NOMO-1 treated with DMSO at 0.1 percent for 48 hours (cell line): ENCODE results near the gene SPSB2.
A peak's percentile ranks its signal among the peaks of the same experiment; 100 is the strongest.
"Not testable (repeated sequence)": the region's sequence is repeated elsewhere in the genome, so short reads cannot be mapped to it uniquely, and the experiment has no call there.

Source experiments
- DNase-seq: peaks from one replicate; lab custom pipeline; 2025; ENCODE audit not compliant: unreplicated experiment; lab: John Stamatoyannopoulos, UW

The SPSB2 gene

DNA sequence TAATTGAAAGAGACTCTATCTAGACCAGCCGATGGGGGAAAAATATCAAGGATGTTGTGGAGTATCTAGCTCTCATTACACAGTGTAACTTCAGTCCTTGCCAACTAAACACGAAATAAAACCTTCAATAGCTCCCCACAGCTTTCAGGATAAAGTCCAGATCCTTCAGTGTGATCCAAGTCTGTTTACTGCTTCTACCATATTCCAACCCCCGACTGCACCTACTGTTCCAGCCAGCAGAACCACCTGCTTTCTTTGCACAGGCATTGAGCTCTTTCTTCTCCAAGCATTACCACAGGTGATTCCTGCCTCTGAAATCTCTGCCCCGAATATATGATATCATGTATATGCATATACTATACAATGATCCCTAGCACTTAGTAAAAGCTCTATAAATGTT, 29.3 kb upstream of the SPSB2 start:
- no peak for DNase-seq

DNA sequence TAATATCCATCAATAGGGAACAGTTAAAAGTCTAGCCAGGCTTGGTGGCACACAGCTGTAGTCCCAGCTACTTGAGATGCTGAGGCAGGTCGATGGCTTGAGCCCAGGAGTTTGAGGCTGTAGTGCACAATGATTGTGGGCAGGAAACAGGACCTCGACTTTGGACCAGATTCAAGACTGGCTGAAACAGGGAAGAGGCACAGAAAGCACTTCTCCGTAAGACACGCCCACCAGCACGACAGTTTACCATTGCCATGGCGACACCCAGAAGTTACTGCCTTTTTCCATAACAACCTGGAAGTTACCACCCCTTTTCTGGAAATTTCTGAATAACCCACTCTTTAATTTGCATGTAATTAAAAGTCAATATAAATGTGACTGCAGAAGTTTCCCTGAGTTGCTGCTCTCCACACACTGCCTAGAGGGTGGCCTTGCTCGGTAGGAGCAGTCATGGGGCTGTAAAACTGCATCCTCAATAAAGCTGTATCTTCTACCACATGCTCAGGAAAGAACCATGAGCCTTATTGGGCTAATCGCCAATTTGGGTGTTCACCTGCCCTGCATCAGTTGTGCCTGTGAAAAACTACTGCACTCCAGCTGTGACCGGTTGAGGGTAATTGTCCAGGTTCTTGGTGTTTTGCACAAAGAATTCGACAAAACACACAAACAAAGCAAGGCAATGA, 26.9 kb upstream of the SPSB2 start:
- DNase-seq: peak; percentile 59

DNA sequence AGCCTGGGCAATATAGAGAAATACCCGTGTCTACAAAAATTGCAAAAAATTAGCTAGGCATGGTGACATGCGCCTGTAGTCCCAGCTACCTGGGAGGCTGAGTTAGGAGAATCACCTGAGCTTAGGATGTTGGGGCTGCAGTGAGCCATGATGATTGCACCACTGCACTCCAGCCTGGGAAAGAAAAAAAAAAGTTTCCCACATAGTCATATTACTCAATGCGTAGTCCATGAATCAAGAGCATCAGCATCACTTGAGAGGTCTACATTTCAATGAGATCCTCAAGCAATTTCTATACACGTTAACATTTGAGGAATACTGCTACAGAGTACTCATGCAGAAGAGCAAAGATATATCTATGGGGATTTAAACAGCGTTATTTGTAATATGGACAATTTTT, 26.3 kb upstream of the SPSB2 start:
- DNase-seq: no peak

DNA sequence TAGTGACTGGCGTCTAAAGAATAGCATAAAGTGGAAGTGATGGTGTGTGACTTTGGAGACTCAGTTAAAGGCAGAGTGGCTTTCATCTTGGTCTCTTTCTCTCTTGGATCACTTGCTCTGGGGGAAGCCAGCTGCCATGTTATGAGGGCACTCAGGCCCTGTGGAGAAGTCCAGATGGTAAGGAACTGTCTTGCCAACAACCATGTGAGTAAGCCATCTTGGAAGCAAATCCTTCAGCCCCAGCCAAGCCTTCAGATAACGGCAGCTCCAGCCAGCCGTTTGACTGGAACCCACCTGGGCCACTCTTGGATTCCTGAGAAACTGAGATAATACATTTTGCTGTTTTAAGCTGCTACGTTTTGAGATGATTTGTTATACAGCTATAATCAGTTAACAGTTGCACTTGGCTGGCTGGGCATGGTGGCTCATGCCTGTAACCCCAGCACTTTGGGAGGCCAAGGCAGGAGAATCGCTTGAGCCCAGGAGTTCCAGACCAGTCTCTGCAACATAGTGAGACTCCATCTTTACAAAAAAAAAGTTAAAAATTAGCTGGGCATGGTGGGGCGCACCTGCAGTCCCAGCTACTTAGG, 23.8 kb upstream of the SPSB2 start:
- no peak for DNase-seq

DNA sequence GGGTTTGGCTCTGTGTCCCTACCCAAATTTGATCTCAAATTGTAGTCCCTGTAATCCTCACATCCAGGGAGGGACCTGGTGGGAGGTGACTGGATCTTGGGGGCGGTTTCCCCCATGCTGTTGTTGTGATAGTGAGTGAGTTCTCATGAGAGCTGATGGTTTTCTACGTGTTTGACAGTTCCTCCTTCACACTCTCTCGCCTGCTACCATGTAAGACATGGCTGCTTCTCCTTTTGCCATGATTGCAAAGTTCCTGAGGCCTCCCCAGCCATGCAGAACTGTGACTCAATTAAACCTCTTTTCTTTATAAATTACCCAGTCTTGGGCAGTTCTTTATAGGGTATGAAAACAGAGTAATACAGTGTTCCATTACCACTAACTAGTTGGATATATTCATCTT, 21.2 kb upstream of the SPSB2 start:
- no peak for DNase-seq

DNA sequence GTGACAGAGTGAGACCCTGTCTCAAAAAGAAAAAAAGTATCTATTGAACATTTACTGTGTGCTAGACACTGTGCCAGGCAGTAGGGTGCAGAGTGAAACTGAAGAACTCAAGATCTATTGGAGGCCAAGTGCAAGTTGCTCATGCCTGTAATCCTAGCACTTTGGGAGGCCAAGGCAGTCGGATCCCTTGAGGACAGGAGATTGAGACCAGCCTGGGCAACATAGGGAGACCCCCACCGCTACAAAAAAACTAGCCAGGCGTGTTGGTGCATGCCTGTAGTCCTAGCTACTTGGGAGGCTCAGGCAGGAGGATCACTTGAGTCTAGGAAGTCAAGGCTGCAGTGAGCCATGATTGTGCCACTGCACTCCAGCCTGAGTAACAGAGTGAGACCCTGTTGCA, 19.6 kb upstream of the SPSB2 start:
- not testable (repeated sequence) for DNase-seq

DNA sequence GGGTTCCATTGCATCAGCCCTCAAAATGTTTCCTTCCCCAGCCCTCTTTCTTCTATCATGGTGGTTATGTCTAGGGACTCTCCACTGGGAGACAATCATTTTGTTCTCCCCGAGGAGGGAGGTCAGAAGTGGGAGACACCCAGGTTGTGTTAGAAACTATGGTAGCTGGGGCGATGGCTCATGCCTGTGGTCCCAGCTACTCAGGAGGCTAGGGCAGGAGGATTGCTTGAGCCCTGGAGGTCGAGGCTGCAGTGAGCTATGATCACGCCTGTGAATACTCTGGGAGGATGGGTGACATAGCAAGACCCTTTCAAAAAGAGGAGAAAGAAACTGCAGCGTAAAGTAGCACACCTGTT, 18.5 kb upstream of the SPSB2 start:
- no peak for DNase-seq

DNA sequence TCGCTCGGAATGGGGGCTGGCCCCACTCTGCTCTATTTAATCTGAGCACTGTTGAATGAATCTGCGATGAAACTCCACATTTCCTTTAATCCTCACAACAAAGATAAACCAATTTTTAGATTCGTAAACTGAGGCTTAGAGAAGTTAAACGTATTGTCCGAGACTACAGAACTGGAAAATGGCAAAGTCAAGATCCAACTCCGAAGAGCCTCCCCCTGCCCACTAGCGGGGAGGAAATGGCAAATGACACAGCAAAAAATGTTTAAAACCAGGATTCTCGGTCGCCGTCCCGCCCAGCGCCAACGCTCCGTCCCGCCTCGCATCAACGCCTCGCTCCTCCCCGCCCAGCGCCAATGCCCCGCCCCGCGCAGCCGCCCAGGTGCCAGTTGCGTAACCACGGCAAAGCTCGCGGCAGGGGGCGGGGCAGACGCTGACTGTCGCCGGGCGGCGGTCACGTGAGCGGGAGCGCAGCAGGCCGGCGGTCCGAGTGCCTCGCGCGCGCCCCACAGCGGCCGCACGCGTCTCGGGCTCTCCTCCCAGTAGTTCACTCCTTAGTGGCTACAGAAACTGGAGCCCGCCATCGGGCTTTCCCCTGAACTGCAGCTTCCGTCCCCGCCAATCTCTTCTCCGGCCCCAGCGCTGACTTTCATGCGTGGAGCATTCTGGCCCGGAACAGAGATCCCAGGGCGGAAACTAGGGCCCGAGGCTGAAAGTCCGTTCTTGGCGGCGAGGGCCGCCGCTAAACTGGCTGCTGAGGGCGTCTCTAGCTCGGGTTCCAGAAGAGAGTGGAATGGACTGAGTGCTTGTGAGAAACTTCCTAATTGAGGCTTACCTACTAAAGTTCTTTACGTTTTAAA, 17.9 kb upstream of the SPSB2 start:
- peak; percentile 98 for DNase-seq

DNA sequence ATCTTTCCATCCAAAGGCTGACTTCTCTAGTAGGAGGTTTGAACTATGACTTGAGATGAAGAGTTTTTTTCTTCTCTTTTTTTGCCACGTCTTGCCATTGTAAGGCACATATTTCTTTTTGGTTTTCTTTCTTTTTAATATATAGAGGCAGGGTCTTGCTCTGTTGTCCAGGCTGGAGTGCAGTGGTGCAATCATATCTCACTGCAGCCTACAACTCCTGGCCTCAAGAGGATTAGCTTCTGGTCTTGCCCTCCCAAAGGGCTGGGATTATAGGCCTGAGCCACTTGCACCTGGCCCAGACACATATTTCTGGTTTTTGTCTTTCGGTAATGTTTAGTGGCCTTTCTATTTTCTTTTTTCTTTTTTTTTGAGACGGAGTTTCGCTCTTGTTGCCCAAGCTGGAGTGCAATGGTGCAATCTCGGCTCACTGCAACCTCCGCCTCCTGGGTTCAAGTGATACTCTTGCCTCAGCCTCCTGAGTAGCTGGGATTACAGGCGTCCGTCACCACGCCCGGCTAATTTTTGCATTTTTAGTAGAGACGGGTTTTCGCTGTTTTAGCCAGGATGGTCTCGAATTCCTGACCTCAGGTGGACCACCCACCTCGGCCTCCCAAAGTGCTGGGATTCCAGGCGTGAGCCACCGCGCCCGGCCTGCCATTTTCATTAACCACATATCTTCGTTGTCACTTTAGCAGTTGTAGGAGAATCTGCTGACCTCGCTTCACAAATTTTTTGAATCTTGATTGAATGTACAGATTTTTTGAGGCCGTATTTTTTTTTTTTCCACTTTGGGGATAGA, 16.9 kb upstream of the SPSB2 start:
- not testable (repeated sequence) for DNase-seq

DNA sequence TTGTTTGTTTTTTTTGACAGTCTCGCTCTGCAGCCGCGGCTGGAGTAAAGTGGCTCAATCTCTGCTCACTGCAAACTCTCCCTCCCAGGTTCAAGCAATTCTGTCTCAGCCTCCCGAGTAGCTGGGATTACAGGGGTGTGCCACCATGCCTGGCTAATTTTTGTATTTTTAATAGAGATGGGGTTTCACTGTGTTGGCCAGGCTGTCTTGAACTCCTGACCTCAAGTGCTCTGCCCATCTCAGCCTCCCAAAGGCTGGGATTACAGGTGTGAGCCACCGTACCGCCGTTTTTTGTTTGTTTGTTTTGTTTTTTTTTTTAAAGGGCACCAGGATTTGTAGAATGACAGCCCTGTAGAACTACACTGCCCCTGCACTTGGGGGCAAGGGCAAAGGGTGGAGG, 15.7 kb upstream of the SPSB2 start:
- not testable (repeated sequence) for DNase-seq

DNA sequence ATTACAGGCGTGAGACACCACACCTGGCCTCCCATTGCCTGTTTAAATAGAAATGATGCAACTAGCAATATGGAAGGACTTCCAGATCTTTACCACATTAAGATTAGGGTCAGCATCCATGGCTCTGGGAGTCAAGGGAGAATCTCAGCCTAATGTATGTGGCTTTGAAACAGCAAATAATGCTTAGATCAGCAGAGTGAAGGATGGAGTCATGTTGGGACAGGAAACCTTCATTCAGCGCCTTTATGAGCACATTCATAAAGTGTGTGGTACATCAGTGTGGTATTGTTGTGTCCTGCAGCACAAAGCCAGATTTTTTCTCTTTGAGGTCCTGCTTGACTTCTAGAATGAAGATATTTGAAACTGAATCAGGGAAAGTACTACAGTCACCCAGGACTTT, 15.3 kb upstream of the SPSB2 start:
- DNase-seq: no peak

DNA sequence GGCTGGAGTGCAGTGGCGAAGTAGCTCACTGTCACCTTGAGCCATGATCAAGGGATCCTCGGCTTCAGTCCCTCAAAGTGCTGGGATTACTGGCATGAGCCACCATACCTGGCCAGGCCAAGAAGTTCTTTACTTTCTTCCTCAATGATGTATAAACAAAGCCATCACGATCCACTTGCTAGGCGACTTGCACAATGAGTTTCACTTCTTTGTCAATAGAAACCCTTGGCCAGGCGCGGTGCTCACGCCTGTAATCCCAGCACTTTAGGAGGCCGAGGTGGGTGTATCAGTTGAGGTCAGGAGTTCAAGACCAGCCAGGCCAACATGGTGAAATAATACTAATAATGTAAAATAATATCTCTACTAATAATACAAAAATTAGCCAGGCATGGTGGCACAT, 14.4 kb upstream of the SPSB2 start:
- DNase-seq: peak; percentile 80

DNA sequence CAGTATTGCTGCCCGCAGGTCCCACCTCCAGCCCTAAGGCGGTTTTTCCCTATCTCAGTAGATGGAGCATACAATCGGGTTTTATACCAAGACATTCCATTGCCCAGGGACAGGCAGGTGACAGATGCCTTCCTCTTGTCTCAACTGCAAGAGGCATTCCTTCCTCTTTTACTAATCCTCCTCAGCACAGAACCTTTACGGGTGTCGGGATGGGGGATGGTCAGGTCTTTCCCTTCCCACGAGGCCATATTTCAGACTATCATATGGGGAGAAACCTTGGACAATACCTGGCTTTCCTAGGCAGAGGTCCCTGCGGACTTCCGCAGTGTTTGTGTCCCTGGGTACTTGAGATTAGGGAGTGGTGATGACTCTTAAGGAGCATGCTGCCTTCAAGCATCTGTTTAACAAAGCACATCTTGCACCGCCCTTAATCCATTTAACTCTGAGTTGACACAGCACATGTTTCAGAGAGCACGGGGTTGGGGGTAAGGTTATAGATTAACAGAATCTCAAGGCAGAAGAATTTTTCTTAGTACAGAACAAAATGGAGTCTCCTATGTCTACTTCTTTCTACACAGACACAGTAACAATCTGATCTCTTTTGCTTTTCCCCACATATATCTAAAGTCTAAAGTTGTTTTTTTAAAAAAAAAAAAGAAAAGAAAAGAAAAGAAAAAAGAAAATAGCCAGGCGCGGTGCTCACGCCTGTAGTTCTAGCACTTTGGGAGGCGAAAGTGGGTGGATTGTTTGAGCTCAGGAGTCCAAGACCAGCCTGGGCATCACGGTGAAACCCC, 13.3 kb upstream of the SPSB2 start:
- DNase-seq: not testable (repeated sequence)

DNA sequence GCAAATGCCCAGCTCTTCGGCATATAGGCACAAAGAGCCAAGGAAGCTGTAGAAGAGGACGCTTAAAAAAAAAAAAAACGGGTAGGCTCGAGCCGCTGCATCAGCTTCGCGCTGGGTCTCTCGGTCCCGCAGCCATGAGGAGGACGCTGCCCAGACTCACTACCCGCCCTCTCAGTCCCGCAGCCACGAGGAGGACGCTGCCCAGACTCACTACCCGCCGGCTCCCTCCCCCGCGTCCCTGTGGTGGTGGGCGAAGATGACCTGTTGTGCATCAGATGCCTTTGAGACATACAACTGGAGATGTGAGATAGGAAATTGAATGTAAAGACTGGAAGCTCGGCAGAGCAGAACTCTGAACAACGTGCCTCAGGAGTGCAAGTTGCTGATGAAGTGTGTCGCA, 11.4 kb upstream of the SPSB2 start:
- DNase-seq: no peak

DNA sequence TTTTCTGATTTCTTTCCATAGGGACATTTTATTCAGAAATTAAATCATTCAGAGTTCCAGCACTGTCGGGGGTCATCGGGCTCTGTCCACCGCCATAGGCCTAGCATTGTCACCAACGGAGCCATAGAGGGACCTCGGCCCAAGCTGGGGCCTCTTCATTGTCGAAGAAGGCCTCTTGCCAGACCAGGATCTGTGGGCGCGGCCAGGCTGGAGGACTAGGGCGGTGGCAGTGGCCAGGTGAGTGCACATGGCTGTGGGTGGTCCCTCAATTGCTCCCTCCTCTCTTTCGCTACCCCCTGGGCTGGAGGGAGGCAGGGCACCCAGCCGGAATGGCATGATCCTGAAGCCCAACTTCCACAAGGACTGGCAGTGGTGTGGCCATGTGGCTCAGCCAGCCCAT, 10.6 kb upstream of the SPSB2 start:
- DNase-seq: no peak

DNA sequence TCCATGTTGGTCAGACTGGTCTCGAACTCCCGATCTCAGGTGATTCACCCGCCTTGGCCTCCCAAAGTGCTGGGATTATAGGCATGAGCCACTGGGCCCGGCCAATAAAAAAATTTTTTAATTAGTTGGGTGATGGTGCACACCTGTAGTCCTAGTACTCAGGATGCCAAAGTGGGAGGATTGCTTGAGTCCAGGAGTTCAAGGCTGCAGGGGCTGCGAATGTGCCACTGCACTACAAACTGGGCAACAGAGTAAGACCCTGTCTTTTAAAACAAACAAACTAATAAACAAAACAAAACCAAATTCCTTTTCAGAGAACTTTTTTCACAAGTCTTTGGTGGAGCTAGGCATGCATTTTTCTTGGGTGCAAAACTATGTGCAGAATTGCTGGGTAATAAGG, 10.1 kb upstream of the SPSB2 start:
- DNase-seq: no peak

DNA sequence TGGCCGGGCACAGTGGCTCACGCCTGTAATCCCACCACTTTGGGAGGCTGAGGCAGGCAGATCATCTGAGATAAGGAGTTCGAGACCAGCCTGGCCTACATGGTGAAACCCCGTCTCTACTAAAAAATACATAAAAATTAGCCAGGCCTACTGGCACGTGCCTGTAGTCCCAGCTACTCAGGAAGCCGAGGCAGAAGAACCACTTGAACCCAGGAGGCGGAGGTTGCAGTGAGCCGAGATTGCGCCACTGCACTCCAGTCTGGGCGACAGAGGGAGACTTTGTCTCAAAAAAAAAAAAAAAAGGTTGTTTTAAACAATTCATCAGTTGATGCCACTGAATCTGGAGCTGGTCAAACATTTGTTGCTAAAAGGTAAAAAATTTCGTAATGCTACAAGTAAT, 6.7 kb upstream of the SPSB2 start:
- not testable (repeated sequence) for DNase-seq

DNA sequence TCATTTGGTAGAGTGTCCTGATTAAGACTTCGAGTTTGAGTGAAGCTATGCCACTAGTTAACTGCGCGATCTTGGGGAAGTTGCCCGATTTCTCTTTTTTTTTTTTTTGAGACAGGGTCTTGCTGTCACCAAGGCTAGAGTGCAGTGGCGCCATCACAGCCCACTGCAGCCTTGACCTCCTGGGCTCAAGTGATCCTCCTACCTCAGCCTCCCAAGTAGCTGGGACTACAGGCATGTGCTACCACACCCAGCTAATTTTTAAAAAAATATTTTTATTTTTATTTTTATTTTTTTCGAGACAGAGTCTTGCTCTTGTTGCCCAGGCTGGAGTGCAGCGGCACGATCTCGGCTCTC, 889 bp upstream of the SPSB2 start:
- DNase-seq: not testable (repeated sequence)

DNA sequence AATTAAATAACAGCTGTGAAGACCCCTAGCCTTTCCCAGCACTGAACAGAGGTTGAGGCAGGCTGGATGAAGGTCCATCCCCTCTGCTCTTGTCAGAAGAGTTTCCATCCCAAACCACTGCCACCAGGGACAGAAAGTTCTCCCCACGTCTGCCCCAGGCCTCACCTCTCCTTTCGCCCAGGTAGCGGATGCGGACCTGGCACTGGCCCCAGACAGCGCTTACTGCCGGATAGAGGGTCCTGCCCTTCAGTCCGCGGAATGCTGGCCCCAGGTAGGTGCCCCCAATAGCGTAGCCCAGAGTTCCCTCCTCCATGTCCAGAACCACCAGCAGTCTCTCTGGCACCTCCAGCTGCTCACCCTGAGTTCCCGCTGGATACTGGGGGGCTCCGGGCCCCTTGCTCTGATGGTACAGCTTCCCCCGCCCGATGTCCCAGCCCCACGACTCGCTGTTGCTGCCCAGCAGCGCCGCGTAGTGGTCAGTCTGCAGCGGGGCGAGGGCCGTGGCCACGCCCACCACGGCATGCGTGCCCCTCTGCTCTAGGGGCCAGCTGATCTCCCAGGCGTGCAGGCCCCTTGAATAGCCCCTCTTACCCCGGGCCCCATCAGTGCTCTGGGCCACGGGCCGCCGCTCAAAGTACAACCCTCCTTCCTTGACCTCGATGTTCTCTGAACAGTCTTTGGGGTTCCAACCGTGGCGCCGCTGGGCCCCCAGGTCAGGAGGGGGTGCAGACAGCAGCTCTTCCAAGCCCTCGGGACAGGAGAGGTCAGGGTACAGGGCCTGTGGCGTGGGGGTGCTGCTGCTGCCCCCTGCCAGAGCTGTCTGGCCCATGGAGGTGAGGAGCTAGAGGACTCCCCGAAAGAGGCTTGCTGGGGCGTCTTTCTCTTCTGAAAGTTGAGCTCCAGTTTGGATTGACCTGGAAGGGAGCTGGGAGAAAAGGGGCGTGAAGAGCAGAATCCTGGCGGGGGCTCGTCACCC, 742 bp downstream of the SPSB2 start:
- DNase-seq: peak; percentile 41
